SK-N-SH (cell line): Measurements from ENCODE around the gene PIMREG.

Experiments
- YY1 ChIP-seq: IDR thresholded peaks from 2 replicates; pipeline ENCODE4 v1.4.0; 2012; ENCODE audit warnings: low read depth, mild to moderate bottlenecking
- TF ChIP-seq, protein P1 (sequence below): fragments of 200-600 bp; sonication (generic); IDR thresholded peaks from 2 replicates; pipeline ENCODE4 v1.6.1; 2017; ENCODE audit warnings: antibody characterized with exemption, mild to moderate bottlenecking, moderate library complexity

DNA sequence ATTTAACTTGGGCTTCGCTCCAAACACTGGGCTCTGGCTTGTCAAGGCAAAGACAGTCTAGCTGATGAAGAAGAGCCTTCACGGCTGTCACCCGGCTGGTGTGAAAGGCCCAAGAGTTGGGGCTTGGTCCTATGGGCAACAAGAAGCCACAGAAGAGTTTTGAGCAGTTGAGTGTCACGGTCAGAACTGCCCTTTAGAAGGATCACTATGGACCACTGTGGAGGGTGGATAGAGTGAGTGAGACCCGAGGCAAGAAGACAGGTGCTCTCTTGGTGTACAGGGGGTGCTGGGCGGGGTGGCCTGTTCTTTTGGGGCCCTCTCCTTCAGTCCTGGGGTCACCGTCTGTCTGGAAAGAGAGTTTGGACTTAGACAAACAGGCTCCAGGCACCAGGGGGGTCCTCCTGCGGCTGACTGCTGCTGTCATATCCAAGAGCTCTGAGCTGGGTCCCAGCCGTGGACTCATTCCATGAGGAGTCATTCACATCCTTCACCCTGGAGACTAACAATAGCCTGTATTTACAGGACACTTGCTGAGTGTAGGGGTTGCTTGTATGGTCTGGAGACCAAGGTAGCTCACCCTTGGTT lies 2.4 kb downstream of the PIMREG start:
- no peak for TF ChIP-seq YY1
- TF ChIP-seq, protein P1, sequence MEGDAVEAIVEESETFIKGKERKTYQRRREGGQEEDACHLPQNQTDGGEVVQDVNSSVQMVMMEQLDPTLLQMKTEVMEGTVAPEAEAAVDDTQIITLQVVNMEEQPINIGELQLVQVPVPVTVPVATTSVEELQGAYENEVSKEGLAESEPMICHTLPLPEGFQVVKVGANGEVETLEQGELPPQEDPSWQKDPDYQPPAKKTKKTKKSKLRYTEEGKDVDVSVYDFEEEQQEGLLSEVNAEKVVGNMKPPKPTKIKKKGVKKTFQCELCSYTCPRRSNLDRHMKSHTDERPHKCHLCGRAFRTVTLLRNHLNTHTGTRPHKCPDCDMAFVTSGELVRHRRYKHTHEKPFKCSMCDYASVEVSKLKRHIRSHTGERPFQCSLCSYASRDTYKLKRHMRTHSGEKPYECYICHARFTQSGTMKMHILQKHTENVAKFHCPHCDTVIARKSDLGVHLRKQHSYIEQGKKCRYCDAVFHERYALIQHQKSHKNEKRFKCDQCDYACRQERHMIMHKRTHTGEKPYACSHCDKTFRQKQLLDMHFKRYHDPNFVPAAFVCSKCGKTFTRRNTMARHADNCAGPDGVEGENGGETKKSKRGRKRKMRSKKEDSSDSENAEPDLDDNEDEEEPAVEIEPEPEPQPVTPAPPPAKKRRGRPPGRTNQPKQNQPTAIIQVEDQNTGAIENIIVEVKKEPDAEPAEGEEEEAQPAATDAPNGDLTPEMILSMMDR: no peak
